Measurements from ENCODE around the gene TMEM185B.

DNA sequence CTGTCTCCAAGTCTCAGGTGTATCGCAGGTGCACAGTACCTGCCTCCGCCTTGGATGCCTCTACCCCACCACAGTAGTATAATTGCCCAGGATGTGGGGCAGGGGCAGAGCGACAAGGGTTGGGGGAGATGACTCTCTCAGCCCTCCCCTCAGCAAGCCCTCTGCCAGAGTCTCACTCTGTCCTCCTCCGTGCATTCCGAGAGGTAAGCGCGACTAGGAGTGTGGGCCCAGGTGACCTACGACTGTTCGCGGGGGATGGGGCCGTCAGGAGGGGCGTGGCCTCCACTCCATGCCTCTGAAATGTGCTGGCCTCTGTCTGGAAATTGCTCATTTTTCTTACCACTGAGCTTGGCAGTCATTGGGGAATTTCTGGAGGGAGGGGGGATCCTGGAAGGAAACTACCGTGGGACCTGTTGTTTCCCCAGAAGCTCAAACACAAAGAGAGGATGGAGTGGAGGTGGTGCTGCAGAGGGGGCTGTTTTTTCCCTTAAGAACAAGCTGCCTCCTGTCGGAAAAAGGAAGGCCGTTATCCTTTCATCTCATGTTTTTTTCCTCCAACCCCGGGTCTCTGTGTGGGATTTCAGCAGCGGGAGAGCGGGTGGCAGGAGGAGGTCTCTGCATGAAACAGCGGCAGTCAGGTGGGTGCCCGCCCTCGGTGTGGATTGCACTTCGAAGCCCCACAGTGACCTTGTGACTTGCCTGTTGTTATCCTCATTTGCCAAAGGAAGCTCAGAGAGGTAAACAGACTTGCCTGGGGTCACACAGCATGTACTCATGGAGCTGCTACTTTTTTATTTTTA lies 16.5 kb upstream of the TMEM185B start:
- TF ChIP-seq, protein P1, sequence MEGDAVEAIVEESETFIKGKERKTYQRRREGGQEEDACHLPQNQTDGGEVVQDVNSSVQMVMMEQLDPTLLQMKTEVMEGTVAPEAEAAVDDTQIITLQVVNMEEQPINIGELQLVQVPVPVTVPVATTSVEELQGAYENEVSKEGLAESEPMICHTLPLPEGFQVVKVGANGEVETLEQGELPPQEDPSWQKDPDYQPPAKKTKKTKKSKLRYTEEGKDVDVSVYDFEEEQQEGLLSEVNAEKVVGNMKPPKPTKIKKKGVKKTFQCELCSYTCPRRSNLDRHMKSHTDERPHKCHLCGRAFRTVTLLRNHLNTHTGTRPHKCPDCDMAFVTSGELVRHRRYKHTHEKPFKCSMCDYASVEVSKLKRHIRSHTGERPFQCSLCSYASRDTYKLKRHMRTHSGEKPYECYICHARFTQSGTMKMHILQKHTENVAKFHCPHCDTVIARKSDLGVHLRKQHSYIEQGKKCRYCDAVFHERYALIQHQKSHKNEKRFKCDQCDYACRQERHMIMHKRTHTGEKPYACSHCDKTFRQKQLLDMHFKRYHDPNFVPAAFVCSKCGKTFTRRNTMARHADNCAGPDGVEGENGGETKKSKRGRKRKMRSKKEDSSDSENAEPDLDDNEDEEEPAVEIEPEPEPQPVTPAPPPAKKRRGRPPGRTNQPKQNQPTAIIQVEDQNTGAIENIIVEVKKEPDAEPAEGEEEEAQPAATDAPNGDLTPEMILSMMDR (IDR thresholded peaks at IDR 0.05; ENCODE audit: low read length), result no peak
- no peak for TF ChIP-seq EZH2 (optimal IDR thresholded peaks at IDR 0.05; ENCODE audit: low read depth, low read length)
